ENCODE measurements around the gene INPP4A.
A peak's percentile ranks its signal among the peaks of the same experiment; 100 is the strongest.

Gene INPP4A

DNA sequence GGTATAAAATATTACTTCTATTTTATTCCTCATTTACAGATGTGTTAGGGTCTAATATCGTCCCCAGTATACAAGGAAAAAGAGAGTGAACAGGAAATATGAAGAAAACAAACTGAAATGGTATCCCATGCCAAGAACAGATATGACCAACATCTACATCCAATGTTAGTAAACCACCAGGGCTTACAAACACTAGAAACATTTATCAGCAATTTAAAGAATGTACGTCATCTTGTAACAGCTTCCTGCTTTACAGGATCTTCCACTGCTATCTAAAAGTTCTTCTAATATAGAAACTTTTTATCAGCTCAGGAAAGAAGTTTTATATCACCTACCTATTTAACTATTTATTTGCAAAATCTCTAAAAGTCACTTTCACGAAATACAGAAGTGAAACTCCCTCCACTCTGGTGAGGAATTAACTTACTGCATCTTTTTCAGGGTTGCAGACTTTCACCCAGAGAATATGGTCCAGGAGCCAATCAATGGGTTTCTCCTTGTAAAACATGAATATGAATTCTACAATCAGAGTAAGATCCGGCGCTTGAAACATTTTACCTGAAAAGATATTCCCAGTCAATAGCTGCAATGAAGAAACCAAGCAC lies 198.9 kb downstream of the INPP4A start:
- Histone ChIP-seq H4K20me1 (ENCODE audit: insufficient read depth, low read length) (no peaks in the 10 kb centered on the region), H3K9ac (ENCODE audit: low read length) (no peak overlapping the region), H3K36me3 (replicated peaks; ENCODE audit: low read depth, low read length) (no peaks in the 10 kb centered on the region), H3K9me3 (ENCODE audit: insufficient read depth, low read length) (no peaks in the 10 kb centered on the region), H2AFZ (ENCODE audit: low read depth, low read length) (no peak overlapping the region), H3K4me3 (ENCODE audit: low read length) (no peak overlapping the region), H3K27ac (ENCODE audit: low read length) (no peak overlapping the region), H3K4me1 (ENCODE audit: low read length) (peaks cover 10% of the 10 kb centered on the region), H3K4me2 (ENCODE audit: low read length) (peak overlapping the region; percentile 32), H3K27me3 (ENCODE audit: low read depth, low read length) (no peaks in the 10 kb centered on the region), H3K79me2 (ENCODE audit: low read length) (no peaks in the 10 kb centered on the region)
- TF ChIP-seq, protein P1, sequence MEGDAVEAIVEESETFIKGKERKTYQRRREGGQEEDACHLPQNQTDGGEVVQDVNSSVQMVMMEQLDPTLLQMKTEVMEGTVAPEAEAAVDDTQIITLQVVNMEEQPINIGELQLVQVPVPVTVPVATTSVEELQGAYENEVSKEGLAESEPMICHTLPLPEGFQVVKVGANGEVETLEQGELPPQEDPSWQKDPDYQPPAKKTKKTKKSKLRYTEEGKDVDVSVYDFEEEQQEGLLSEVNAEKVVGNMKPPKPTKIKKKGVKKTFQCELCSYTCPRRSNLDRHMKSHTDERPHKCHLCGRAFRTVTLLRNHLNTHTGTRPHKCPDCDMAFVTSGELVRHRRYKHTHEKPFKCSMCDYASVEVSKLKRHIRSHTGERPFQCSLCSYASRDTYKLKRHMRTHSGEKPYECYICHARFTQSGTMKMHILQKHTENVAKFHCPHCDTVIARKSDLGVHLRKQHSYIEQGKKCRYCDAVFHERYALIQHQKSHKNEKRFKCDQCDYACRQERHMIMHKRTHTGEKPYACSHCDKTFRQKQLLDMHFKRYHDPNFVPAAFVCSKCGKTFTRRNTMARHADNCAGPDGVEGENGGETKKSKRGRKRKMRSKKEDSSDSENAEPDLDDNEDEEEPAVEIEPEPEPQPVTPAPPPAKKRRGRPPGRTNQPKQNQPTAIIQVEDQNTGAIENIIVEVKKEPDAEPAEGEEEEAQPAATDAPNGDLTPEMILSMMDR (IDR thresholded peaks at IDR 0.05; ENCODE audit: low read depth, low read length): no peak
- TF ChIP-seq EZH2phosphoT487 (IDR thresholded peaks at IDR 0.05; ENCODE audit: low read depth): no peak

Measured in OCI-LY3 (cell line).